Lung (tissue), 10 donors: ENCODE data around the gene ZDHHC11B. TPM values are rescaled to one million over a fixed set of nuclear protein-coding genes. Genes with fewer than 3 reads are reported as not detected.
"Not testable (repeated sequence)": the region's sequence is repeated elsewhere in the genome, so short reads cannot be mapped to it uniquely, and the experiment has no call there.

Experiments
- ATAC-seq: fragments of 200-7000 bp; cut with Tn5 transposase; one replicate; pipeline ENCODE4 v1.9.1; 2020; ENCODE audit warnings: moderate number of reproducible peaks; ENCODE audit not compliant: insufficient read depth, low FRiP score
- DNase-seq, 3 donors: peaks; one replicate each; pipeline ENCODE4 v3.0.0-alpha.2; 2013 to 2017
- H3K27ac ChIP-seq, 2 donors: one replicate each; pipeline ENCODE4 v1.5.1; 2013; ENCODE audit warnings: mild to moderate bottlenecking in 2 of 2, moderate library complexity in 2 of 2, control low read depth in 1 of 2, inconsistent platforms in 1 of 2, low read depth in 1 of 2, low read length in 1 of 2
- H3K27me3 ChIP-seq, 3 donors: one replicate each; pipeline ENCODE4 v1.5.1; 2013; ENCODE audit warnings: low read length in 2 of 3; ENCODE audit not compliant: control insufficient read depth in 3 of 3, insufficient read depth in 3 of 3
- H3K36me3 ChIP-seq, 4 donors: one replicate each; pipeline ENCODE4 v1.5.1; 2013; ENCODE audit warnings: low read length in 4 of 4, mild to moderate bottlenecking in 1 of 4, moderate library complexity in 1 of 4; ENCODE audit not compliant: control insufficient read depth in 4 of 4, insufficient read depth in 4 of 4
- H3K4me1 ChIP-seq, 5 donors: one replicate each; pipeline ENCODE4 v1.5.1; 2013; ENCODE audit warnings: low read length in 5 of 5, mild to moderate bottlenecking in 2 of 5, moderate library complexity in 1 of 5; ENCODE audit not compliant: control insufficient read depth in 5 of 5, insufficient read depth in 5 of 5
- H3K4me3 ChIP-seq: one replicate; pipeline ENCODE4 v1.5.1; 2013; ENCODE audit warnings: mild to moderate bottlenecking, control low read depth, moderate library complexity
- H3K9ac ChIP-seq, 2 donors: one replicate each; pipeline ENCODE4 v1.5.1; 2013; ENCODE audit warnings: low read length in 2 of 2, control low read depth in 1 of 2; ENCODE audit not compliant: insufficient read depth in 1 of 2
- H3K9me3 ChIP-seq, 4 donors: one replicate each; pipeline ENCODE4 v1.5.1; 2013; ENCODE audit warnings: low read length in 3 of 4, mild to moderate bottlenecking in 1 of 4, moderate library complexity in 1 of 4; ENCODE audit not compliant: control insufficient read depth in 4 of 4, insufficient read depth in 3 of 4
- WGBS, 2 donors: extraction: QIAGEN DNeasy Blood & Tissue Kit; methylation state at CpG; one replicate each; pipeline ENCODE4 v1.1.7; 2013; 5-methylcytosine and 5-hydroxymethylcytosine counted together
- polyA plus RNA-seq, 2 donors: library from polyadenylated mRNA; stranded (reverse); fragments of 200-250 nt; gene quantifications; one replicate each; pipeline ENCODE4 v1.2.1, GENCODE V29; 2013
- total RNA-seq, 2 donors: library from RNA; depleted of rRNA in 1 of 2; stranded (reverse); fragments of >200 nt in 1 of 2; gene quantifications; one replicate each; pipeline ENCODE4 v1.2.1, GENCODE V29; 2014 to 2021
- donor health status: Bipolar disorder and iron deficiency.
- donor health status: healthy.
- donor health status: DM: yes; HTN: yes; CAD: no.

The ZDHHC11B gene
- total and polyA plus RNA-seq, 4 donors = 3.1 to 44.4 (median 6.0) TPM

GRCh38 chr5:798505-799138 lies 14.1 kb upstream of the ZDHHC11B start:
- H3K27me3 ChIP-seq, H3K9ac ChIP-seq, H3K36me3 ChIP-seq, H3K4me3 ChIP-seq, H3K27ac ChIP-seq, ATAC-seq, DNase-seq, H3K4me1 ChIP-seq, H3K9me3 ChIP-seq: not testable (repeated sequence)
- 80 to 83% methylated on average over 6 of the region's 6 CpGs for WGBS, 2 donors

GRCh38 chr5:797986-798385 lies 13.5 kb upstream of the ZDHHC11B start:
- H3K9me3 ChIP-seq, ATAC-seq, H3K4me1 ChIP-seq, H3K27me3 ChIP-seq, H3K4me3 ChIP-seq, H3K36me3 ChIP-seq, H3K27ac ChIP-seq, DNase-seq, H3K9ac ChIP-seq: not testable (repeated sequence)
- WGBS, 2 donors = 83 to 95% methylated on average over 2 to 3 of the region's 4 CpGs

GRCh38 chr5:795873-796272 lies 11.3 kb upstream of the ZDHHC11B start:
- H3K9ac ChIP-seq, H3K36me3 ChIP-seq, H3K9me3 ChIP-seq, H3K4me1 ChIP-seq, H3K4me3 ChIP-seq, DNase-seq, H3K27me3 ChIP-seq, ATAC-seq, H3K27ac ChIP-seq: not testable (repeated sequence)
- WGBS, 2 donors = 89 to 92% methylated on average over 1 of the region's 1 CpG

DNA sequence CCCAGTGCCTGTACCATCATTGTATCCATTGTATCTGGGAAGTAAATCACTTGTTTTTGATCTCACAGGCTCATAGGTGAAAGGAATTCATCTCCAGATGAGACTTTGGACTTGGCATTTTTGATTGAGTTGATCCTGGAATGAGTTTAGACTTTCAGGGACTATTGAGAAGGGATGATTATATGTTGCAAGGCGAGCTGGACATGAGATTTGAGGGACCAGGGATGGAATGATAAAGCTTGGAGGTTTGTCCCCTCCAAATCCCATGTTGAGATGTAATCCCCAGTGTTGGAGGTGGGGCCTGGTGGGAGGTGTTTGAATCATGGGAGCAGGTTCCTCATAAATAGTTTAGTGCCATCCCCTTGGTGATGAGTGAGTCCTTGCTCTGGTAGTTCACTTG lies 10.4 kb upstream of the ZDHHC11B start:
- not testable (repeated sequence) for H3K9ac ChIP-seq, H3K27me3 ChIP-seq, DNase-seq, ATAC-seq, H3K36me3 ChIP-seq, H3K27ac ChIP-seq, H3K4me1 ChIP-seq, H3K9me3 ChIP-seq, H3K4me3 ChIP-seq
- 86 to 90% methylated on average over 1 of the region's 1 CpG for WGBS, 2 donors

DNA sequence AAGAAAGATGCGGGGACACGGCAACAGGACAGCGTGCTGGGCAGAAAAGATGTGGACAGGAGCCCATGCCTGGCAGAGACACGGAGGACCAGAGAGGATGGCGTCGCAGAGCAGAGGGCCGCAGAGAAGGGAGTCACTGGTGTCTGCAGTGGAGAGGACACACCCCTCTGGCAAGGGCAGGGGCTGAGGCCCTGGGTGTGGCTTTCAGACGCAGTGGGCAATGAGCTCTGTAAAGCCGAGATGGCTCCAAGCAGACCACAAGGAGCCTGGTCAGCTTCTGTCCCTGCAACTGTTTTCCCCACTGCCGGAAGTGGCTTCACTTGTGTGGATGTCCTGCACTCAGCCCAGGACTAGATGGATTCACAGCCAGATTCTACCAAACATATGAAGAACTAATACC lies 4.2 kb upstream of the ZDHHC11B start:
- not testable (repeated sequence) for ATAC-seq, H3K27ac ChIP-seq, H3K9ac ChIP-seq, H3K36me3 ChIP-seq, H3K27me3 ChIP-seq, H3K4me3 ChIP-seq, H3K4me1 ChIP-seq, H3K9me3 ChIP-seq
- peak in 1 of 3 donors; percentile 3 for DNase-seq
- WGBS, 2 donors = 90 to 94% methylated on average over 10 of the region's 10 CpGs

- not testable (repeated sequence) for H3K36me3 ChIP-seq, H3K27me3 ChIP-seq, H3K9me3 ChIP-seq, H3K9ac ChIP-seq, DNase-seq, H3K4me3 ChIP-seq, H3K27ac ChIP-seq, ATAC-seq, H3K4me1 ChIP-seq
- 91 to 92% methylated on average over 6 of the region's 6 CpGs for WGBS, 2 donors
Observed at GRCh38 chr5:787857-788233, 3.3 kb upstream of the ZDHHC11B start.

GRCh38 chr5:787224-787856 lies 2.8 kb upstream of the ZDHHC11B start:
- not testable (repeated sequence) for H3K36me3 ChIP-seq, H3K4me1 ChIP-seq, H3K9ac ChIP-seq, H3K9me3 ChIP-seq, H3K4me3 ChIP-seq, H3K27me3 ChIP-seq, ATAC-seq, DNase-seq, H3K27ac ChIP-seq
- WGBS, 2 donors = 91 to 95% methylated on average over 12 to 14 of the region's 18 CpGs

DNA sequence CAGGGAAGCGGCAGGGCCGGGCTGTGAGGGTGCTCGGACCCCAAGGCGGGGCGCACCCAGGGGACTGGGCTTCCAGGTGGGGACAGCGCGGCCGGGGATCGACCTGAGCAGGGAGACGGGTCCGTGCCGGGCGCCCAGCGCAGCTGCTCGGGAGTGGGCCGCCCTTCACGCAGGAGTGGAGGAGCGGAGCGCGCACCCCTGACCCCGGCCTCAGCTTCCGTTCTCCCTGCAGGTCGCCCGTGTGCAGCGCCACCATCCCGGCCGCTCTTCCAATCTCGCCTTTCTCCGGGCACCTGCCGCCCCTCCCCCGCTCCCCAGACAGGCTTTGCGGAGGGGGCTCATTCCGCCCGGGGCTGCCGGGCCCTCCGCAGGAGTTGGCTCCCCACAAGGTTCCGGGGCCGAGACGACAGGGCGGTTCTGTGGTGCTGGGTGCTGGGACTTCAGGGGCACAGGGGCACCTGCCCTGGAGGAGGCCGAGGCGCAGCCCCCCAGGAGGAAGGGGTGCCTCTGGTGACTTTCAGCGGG lies 714 bp upstream of the ZDHHC11B start:
- DNase-seq = peak in 1 of 3 donors; percentile 12
- WGBS, 2 donors = 2 to 3% methylated on average over 29 to 40 of the region's 43 CpGs
- not testable (repeated sequence) for H3K4me3 ChIP-seq, H3K4me1 ChIP-seq, H3K9me3 ChIP-seq, H3K36me3 ChIP-seq, H3K27me3 ChIP-seq, H3K9ac ChIP-seq
- peak; percentile 2 for ATAC-seq
- H3K27ac ChIP-seq = peak overlapping the region in 1 of 2 donors; percentile 82
